HG02973 (cell line): ENCODE measurements around the gene UNC13D.
A peak's percentile ranks its signal among the peaks of the same experiment; 100 is the strongest.
"Not testable (repeated sequence)": the region's sequence is repeated elsewhere in the genome, so short reads cannot be mapped to it uniquely, and the experiment has no call there.

Experiments
- ATAC-seq: cut with Tn5 transposase; IDR thresholded peaks from one replicate; pipeline ENCODE4 v1.9.1; 2021; ENCODE audit warnings: moderate library complexity; ENCODE audit not compliant: unreplicated experiment

Gene UNC13D

GRCh38 chr17:75807861-75808260 lies 36.3 kb downstream of the UNC13D start:
- ATAC-seq, result no peak

GRCh38 chr17:75806822-75807500 lies 37.2 kb downstream of the UNC13D start:
- ATAC-seq, result no peak

- ATAC-seq, result no peak
Measured at GRCh38 chr17:75803883-75804282, 40.3 kb downstream of the UNC13D start.

GRCh38 chr17:75799402-75799801 lies 44.8 kb downstream of the UNC13D start:
- ATAC-seq, result no peak

DNA sequence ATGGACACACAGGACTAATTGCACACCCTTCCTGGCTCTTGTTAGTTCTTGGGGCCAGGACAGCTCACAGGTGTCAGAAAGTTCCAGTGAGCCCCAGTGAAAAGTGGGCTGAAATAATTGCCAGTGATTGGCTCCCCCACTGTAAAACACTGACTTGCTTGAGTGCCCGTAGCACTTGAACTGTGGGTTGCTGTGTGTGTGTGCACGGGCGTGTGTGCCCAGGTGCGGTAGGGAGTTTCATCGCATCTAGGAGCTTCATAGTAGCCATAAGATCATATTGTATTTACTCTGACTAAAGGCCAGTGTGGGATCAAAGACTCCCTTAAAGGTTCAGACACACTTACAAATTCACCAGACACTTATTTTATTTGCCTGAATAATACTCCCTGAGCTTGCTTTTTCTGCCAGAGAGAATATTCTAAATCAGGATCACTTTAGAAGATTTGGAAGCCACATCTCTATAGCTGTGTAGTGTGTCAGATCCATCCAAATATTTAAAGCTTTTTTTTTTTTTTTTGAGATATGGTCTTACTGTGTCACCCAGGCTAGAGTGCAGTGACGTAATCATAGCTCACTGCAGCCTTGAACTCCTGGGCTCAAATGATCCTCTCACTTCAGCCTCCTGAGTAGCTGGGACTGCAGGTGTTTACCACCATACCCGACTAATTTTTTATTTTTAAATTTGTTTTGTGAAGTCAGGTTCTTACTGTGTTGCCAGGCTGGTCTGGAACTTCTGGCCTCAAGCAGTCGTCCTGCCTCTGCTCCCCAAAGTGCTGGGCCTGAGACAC lies 48.2 kb downstream of the UNC13D start:
- no peak for ATAC-seq

DNA sequence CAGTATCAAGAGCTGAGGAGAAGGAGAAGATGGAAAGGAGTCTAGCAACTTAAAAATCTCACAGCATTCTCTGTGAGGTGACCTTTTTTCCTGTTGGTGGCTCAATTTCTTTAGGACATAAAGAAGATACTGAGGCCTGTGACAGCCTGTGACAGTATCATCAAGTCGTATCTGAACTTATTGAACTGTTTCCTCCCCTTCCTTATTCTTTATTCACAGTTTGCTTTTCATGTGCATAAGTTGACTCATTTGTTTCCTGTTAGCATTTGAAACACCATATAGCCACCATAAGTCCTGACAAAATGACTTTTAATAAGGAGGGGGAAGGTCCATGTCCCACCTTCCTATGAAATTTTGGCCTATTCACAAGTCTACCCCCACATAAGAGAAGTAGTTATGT lies 50.7 kb downstream of the UNC13D start:
- no peak for ATAC-seq

DNA sequence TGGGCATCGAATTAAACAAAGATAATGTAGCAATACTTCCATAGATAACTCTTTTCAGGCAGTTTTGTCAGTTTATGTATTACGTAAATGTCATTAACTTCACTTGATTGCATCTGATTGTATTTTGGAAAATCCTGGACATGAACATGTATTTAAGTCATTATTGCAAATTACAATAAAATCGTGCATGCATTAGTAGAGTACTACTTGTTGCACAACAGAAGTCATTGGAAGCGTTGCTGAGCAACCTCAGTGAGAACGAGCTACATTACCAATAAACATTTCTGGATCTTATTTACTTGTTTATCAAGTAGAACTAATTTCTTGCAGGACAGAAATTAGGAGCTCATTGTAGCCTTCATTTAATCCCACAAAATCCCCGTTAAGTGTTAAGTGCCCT lies 53.0 kb downstream of the UNC13D start:
- no peak for ATAC-seq

DNA sequence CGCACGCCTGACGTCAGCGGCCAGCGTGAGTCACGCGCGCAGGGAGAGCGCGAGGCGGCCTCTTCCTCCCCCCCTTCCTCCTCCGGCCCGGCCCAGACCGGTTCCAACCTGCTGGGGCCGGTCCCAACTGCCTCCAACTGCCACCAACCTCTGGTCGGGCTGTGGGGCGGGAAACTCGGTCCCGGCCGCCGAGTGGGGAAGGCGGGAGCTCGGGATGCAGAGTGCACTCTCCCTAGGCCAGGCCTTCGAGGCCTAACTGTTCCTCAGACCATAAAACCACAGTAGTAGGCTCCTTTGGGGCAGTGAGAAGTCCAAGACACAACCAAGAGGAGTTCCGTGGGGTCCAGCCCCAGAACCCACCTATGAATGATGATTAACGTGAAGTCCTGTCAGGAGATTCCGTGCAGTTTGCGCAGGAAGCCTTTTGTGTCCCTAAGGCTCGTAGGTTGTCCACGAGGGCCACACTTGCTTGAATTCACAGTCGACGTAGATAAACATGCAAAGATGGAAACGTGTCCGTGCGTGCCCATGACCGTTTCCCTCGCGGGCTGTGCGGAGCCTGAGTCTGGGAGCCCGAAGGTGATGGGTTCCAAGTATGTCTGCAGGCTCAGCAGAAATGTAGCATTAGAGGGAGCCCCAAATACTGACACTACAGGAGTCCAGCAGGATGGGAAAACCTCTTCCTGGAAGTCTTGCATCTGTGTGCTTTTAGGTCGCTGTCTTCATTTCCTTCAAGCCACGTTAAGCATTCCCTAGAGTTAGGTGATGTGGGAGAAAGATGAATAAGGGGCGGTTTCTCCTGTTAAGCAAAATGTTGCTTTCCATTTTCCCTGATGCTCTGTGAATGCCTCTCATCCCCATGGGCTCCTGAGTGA lies 59.0 kb downstream of the UNC13D start:
- peak; percentile 46 for ATAC-seq

GRCh38 chr17:75784473-75785015 lies 59.7 kb downstream of the UNC13D start, which contains the start of gene UNK:
Gene UNK (plus strand): TSS chr17:75784806. CDS start chr17:75784881, 75 bp downstream.
- ATAC-seq, result peak; percentile 58

GRCh38 chr17:75783803-75784472 lies 60.3 kb downstream of the UNC13D start:
- peak; percentile 0 for ATAC-seq

- ATAC-seq, result no peak
Measured at GRCh38 chr17:75783069-75783783, 61.0 kb downstream of the UNC13D start.

- ATAC-seq, result no peak
Measured at GRCh38 chr17:75779987-75780889, 64.0 kb downstream of the UNC13D start.

DNA sequence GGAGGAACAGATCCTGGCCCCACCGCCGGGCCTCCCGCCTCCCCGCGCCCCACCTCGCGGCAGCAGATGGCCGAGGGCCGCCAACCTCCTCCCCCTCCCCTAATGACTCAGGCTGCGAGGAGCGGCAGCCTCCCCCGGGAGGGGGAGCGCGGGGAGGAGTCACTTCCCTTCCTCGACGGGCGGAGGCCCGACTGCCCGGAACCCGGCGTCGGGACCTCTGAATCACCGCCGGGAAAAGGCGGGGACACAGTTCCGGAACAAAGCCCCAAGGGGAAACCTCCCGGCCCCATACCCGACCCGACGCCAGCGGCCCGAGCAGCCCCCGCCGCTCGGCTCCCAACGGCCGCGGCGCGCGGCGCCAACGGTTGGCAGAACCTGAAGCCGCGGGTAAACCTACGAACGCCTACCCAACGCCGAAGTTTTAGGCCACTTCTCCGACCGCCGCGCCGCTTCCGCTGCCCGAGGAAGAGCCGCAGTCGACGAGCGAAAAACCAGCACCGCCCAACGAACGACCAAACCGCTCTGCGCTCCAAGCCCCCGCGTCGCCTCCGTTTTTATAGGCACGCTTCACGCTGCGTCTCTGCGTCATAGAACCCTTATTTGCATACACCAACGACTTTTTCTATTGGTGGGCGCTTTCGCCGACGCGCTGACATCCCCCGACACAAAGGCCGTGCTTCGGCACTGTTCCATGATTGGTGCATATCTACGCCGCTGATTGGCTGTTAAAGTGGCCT lies 64.8 kb downstream of the UNC13D start:
- peak; percentile 57 for ATAC-seq

GRCh38 chr17:75778861-75779249 lies 65.3 kb downstream of the UNC13D start:
- no peak for ATAC-seq

- ATAC-seq, result not testable (repeated sequence)
Measured at GRCh38 chr17:75778066-75778860, 65.9 kb downstream of the UNC13D start.

GRCh38 chr17:75777296-75777922 lies 66.8 kb downstream of the UNC13D start:
- no peak for ATAC-seq
